NCI-H345 (cell line): Measurements from ENCODE around the gene UMODL1.

Source experiments
- DNase-seq: peaks from one replicate; lab custom pipeline; 2025; lab: John Stamatoyannopoulos, UW

The UMODL1 gene

DNA sequence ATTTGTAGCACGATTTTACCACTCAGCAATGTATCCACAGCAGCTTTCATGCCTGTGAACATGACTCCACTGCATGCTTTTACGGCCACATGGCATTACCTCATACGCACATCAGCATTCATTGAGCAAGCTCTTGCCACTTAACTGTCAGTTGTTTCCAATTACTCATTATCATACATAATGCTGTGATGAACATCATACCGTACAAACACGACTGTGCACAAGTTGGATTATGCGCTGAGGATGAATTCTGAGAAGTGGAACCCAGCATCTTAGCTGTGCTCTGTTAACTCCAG lies 9.6 kb downstream of the UMODL1 start:
- DNase-seq = no peak

DNA sequence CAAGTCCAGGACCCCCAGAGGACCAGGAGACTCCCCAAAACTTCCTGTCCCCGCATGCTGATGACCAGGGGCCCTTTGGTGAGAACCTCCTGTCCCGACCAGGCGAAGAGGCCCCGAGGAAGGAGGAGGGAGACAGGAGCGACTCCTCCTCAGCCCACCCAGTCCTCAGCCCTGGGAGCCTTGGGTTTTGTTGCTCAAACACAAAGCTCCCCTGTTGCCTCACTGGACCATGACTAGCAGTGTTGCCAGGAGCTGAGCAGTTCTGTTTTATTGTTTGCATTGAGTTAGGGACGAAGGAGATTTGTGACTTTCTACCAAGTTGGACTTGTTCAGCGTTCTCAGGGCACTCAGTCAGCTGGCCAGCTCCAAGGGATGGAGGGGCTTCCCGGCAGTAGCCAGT lies 10.0 kb downstream of the UMODL1 start:
- DNase-seq = no peak

DNA sequence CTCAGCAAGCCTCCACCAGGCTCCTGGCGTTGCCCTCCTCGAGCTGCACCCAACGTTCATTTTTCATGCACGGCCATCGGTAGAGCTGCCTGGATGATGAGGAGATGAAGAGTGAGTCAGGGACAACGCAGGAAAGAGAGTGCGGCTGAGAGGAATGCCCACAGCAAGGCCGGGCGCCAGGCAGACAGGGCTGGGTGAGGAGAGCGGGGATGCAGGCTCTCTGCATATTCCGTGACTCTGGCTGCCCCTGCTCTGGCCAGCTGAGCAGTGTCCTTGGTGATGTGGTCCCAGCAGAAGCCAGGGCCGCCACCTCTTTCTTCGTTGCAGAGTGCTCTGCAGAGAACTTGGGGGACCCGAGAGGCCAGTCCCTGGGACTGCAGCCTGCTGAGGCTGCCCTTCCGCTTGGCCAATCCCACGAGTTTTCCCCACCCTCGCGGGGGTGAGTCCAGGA lies 10.8 kb downstream of the UMODL1 start:
- DNase-seq = no peak

DNA sequence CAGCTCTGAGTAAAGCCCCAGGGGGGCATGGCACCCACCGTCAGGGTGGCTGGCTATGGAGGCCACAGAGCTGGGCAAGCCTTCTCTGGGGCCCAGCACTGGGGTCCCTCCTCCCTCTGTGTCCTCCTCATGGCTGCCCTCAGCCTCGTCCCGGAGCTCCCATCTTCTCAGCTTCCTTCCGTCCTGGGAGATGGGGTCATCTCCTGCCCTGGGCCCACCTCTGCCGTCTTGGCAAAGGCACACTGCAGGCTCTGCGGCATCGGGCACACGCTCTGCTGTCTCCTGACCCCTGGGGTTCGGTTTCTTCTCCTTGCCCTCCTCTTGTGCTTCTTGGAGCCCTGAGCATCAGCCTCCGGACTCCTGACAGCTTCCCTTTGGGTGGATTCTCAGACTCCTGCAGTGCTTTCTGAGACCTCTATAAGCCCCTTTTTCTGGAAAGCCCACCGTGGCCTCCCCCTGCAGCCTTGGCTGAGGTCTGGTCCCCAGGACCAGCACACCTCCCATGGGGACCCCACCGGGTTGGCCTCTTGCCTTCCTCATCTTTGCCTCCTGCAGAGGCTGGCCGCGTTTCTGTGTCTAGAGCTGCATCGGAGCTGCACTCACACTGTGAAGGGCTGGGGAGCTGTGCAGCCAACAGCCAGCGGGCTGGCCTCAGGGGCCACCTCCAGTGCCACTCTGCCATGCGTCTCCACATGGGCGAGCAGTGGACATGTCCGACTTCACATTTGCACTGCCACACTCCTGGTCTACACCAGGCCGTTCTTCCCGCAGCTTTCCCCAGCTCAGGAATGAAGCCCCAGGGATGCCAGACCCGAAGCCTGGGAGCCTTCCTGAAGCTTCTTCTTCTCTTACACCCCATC lies 11.6 kb downstream of the UMODL1 start:
- no peak for DNase-seq

DNA sequence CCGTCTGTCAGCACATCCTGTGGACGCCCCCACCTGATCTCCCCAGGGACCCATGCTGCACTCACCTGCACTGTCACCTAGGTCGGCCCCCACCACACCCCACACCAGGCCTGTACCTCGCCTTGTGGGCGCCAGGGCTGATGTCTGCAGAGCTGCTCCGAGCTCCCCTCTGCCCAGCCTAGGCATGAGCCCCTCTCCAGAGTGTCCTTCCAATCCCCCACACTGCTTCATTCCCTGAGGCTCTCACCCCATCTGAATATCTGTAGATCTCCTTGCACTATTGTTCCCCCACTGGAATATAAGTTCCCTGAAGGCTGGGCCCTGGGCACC lies 12.2 kb downstream of the UMODL1 start:
- no peak for DNase-seq

DNA sequence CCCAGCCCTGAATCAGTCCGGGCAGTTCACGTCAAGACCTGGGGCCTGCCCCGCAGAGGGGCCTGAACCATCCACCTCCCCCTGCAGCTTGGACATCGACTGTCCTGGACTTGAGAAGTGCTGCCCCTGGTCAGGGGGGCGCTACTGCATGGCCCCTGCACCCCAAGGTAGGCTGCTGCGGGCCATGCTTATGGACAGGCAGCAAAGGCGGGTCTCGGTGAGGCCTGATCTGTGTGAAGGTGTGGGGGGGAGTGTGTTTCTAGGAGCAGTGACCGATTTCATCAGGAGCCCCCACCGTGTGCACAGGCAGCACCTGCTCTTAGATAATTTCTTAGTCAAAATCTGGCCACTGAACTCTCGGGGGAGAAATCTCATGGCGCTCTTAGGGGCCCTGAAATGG lies 13.0 kb downstream of the UMODL1 start:
- no peak for DNase-seq

DNA sequence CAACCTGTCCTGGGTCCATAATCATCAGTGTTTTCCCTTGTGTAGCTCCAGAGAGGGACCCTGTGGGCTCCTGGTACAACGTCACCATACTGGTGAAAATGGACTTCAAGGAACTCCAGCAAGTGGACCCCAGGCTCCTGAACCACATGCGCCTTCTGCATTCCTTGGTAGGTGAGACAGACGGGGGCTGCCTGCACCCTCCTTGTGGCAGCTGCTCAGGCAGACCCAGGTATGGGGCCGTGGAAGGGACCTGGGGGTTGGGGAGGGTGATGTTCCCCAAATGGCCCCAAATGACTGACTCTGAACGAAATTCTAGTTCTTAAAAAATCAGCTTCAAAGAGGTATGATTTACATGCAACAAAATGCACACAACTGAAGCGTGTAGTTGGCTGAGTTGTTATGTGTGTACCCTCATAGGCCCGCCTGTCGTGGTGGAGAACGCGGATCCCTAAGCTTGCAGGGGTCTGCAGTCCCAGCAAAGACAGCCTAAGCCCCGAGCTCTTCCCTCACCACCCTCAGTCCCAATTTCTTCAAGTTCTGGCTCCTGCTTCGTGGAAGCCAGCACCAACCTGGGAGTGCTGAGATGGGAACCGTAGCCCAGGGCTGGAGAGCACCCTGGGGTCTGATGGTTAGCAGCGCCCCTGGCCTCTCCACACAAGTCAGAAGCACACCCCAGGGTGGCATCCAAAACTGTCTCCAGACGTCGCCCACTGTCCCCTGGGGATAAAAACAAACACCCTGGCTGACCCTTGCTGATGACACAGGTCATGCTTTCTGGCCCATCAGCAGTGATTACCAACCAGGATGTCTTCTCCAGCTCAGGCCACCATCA lies 14.3 kb downstream of the UMODL1 start:
- no peak for DNase-seq

DNA sequence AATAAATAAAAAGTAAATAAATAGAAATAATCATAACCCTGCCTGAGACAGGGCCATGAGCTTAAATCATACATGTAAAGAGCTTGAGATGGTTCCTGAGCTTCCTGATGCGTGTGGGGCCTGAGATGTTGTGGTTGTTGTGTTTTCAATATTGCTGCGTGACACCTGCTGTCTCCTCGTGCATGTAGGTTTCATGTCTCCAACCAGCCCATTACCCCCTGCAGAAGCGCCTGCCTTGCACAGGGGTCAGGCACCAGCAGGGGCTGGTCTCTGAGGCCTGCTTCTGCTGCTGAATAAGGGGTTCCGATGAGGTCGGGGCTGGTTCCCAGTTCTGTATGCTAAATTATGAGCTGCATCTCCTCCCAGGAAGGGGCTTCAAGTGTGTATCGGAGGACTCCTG lies 15.9 kb downstream of the UMODL1 start:
- no peak for DNase-seq

DNA sequence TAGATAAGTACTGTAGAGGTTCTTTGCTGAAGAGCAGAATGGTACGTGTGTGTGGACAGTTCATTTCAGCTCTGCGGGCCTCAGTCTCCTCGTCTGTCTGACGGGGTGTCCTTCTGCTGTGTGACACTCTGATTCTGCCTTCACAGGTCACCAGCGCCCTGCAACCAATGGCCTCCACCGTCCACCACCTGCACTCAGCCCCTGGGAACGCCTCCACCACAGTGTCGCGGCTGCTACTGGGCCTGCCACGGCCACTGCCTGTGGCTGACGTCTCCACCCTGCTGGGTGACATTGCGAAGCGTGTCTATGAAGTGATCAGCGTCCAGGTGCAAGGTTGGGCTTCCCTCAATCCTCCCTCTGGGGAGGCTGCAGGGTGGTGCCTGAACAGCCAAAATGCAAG lies 17.0 kb downstream of the UMODL1 start:
- DNase-seq = no peak

DNA sequence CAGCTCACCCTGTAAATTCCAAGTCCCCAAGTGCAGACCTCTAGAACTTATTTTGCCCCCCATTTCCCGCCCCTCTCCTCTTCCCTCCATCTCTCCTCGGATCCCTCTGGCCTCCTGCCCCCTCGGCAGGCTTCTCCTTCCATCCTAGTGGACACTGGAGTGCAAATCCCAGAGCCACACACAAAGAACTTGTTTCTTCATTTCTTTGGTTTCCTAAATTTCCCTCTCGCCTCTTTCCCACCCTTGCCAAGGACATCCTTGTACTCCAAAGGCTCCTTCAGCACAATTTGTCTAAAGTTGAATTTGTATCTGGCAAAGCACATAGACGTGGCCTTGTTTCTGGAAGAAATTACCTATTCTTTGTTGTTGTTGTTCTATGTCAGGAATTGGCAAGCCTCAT lies 17.5 kb downstream of the UMODL1 start:
- no peak for DNase-seq

DNA sequence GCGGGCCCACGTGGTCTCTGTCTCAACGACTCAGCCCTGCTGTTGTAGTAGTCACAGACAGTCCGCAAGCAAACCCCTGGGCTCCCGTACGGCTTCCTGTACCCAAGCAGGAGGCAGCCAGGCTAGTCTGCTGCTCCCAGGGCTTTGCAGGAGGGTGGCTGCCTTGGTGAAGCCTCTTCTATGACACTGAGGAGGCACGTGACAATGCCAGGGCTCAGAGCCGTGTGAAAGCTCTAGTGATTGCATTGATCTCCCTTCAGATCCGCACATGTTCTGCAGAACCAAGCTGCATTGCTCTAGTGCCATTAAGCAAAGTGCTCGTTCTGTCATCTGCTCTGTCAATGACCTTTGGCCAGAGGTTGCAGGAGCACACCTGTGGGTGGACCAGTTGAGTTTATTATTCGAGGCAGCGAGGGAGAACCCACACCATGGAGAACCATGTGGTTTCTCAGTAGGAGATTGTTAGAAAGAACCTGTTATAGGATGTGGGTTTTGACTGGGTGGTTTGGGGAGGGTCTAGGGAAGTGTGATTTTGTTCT lies 18.0 kb downstream of the UMODL1 start:
- DNase-seq = no peak

DNA sequence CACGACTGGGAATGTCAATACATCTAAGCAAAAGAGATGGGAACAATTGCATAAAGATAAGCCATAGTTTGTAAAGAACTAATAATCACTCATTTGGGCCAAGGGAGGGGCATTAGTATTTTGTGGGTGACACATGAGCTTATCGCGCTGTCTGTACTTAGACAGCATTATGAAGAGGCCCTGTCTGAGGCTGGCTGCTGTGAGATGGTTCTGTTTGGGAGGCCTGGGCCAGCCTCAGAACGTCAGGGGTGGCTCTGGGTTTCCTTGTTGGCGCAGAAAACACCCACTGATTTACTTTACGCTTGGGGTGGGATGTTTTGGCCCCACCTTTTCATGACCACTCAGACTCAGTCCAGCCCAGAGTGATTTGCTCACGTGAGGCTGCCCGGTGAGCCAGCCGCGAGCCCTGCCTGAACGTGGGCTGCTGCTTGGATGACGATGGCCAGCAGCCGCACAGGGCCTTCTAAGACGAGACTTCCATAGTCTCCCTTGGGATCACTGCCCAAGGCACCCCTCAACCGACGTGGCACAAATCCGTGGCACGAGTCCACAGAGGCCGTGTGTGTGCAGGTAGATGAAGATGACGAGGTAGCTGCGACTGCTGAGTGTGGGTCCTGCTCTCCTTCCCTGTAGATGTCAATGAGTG lies 18.7 kb downstream of the UMODL1 start:
- DNase-seq = no peak

DNA sequence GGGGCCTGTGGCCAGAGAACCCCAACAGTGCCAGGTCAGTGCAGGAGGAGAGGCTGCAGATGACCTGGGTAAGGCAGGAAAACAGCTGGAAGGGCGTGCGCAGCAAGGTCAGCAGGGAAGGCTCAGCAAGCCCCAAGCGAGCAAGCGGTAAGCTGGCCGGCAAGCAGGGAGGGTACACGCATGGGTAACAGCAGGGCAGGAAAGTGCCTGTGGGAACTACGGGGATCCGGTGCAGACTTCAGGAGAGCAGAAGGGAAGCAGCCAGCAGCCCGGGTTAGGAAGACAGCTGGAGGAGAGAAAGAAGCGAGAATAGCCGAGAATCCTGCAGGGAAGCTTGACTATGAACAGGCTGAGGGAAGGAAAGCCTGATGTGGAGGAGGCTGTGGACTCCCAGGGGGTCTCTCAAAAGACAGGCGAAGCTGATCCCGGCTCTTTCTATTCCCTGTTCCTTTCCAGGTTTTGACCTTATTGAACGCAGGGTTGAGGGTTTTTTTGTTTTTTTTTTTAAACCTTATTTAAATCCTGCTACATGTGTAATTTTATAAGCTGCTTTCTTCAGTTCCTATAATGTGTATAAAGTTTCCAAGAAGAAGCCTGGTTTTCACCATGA lies 20.9 kb downstream of the UMODL1 start:
- no peak for DNase-seq

DNA sequence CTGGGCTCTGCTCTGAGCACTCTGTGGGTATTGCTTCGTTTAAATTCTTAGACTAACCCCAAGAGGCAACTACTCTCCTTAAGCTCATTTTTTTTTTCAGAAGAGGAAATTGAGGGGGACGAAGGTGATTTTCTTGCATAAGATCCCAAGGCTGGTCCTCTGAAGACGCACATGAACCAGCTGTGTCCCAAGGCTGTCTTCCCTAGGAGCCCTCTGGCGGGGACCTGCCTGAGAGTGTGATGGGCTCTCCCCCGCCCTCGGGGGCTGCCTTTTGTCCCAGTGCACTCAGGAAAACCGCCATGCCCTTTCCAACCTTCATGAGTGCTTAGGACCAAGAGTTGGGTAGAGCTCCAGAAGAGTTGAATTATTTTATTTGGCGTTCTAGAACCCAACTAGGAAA lies 21.7 kb downstream of the UMODL1 start:
- DNase-seq = no peak

DNA sequence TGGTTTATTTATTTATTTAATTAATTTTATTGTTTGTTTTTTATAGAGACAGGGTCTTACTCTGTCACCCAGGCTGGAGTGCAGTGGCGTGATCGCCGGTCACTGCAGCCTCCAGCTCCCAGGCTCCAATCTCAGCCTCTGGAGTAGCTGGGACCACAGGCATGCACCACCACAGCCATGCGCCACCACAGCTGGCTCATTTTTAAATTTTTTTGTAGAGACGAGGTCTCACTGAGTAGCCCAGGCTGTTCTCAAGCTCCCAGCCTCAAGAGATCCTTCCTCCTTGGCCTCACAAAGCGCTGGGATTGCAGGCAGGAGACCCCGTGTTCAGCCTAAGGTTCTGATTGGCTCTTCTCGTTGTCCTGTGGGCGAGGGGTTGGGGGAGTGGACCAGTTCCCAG lies 22.1 kb downstream of the UMODL1 start:
- no peak for DNase-seq

DNA sequence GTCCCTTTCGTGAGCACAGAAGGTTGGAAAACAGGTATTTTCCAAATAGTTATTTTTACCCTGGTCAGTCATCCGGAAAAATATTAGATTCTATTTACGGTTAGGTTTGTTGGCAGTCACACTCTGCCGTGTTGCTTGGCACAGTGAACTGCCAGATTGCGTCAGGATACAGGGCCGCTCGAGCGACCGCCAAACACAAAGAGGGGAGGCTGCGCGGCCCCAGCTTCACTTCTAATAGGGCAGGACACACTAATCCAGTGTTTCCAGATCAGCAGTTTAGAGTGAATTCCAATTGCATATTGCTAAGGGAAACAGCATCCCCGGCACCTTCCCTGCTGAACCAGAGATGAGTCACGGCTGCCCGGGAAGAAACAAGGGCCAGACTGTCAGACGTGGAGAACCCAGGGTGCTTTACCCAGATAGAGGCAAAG lies 22.9 kb downstream of the UMODL1 start:
- no peak for DNase-seq

DNA sequence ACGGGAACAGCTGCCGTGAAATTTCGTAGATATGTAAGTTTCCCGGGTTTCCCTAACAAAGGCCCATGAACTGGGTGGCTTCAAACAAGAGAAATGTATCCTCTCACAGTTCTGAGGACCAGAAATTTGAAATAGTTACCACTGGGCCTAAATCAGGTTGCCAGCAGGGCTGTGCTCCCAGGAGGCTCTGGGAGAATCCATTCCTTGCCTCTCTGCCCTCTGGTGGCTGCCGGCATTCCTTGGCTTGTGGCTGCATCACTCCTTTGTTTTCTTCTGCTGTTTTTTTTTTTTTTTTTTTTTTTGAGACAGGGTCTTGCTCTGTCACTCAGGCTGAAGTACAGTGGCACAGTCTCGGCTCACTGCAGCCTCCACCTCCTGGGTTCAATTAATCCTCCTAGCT lies 23.7 kb downstream of the UMODL1 start:
- DNase-seq = no peak

DNA sequence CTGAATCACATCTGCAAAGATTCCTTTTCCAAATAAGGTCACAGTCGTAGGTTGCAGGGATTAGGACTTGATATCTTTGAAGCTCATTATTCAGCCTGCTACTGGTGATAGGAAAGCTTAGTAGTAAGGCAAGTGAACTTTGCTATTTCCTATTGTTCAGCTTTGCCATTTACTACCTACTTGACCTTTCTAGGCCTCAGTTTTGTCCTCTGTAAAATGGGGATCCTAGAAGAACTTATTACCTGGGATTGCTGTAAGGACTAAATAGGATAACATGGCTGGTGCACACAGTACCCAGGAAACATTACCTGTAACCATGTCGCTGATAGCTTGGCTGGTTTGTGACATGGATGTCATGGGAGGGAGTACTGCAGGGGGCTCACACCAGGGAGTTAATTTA lies 24.5 kb downstream of the UMODL1 start:
- DNase-seq = no peak

DNA sequence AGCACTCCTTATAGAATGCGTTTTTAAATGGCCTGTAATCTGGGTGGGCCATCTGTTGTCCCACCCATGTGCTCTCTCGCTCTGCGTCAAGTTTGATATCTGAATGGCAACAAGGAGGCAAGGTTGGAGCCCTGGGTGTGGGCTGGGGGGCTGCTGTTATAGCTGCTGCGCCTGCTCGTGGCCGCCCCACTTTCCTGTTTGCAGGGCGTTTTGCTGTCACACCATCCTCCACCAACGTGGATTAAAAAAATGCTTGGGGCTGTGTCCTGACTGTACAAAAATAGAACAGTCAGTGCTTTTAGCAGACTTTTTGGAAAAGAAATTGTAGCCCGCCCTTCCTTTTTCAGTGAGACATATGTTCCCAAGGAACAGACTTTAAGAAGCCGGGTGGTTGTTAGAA lies 25.4 kb downstream of the UMODL1 start:
- DNase-seq = no peak

DNA sequence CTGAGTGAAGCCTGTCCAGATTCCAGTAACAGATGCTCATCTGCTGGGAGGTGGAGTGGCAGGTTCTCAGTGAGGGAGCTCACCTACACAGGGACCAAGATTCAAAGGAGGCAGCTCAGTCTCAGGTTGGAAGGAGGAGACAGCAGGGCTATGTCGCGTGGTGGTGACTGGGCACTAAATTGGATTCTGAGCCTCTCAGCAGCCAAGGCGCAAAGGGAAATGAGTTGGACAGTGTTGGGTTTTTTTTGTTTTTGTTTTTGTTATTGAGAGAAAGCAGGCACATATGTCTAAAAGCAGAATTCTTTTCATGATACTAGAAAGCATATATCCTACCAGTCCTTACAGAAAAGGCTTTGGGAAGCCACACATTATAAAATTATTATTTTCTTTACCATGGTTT lies 26.2 kb downstream of the UMODL1 start:
- DNase-seq = no peak

DNA sequence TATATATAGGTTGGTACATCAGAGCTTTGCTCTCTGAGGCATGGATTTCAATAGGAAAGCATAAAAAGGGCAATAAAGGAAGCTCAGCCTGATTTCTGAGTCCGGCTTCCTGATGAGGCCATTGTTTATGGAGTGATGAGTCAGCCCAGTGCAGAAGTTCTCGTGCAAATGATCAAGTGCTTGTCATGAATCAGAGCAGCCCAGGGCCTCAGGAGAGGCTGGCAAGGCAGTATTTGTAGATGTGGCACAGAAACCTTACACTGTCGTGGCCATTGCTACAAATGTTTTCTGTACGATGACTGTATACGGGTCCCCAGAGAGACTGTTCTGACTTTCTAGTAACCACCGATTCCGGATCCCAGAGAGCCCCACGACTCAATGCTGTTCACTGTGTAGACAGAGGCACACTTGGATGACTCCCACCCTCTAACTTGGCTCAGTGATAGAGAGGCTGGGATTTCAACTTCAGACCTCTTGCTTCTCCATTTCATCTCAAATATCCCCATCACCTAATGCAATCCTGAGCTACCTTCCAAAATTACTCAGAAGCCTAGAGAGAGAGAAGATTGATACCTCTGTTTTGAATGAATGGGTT lies 26.8 kb downstream of the UMODL1 start:
- peak; percentile 75 for DNase-seq

DNA sequence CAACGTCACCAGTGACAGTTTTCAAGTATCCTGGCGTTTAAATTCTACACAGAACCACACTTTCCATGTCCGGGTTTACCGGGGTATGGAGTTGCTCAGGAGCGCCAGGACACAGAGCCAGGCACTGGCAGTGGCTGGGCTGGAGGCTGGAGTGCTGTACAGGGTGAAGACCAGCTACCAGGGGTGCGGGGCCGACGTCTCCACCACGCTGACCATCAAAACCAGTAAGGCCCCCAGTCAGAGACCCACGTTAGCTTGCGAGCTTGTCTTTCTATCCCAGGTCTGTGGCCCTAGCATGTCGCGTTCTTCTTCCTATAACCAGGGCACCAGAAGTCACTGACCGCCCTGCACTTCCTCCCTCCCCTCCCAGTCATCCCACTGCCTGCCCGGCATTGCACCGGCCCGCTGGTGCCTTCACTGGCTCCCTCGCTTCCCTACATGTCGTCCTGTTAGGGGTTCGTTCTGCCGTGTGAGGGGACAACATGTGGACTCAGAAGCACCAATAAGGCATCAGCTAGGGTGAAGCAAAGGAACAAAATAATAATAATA lies 27.9 kb downstream of the UMODL1 start:
- DNase-seq = no peak
